Mucosa of descending colon (tissue), 3 donors: ENCODE measurements around the gene MYLIP. TPM values are rescaled to one million over a fixed set of nuclear protein-coding genes. Genes with fewer than 3 reads are reported as not detected.

Experiments
- ATAC-seq: fragments of 200-7000 bp; cut with Tn5 transposase; one replicate; pipeline ENCODE4 v1.9.1; 2020; ENCODE audit warnings: mild to moderate bottlenecking, moderate library complexity
- DNase-seq, 3 donors: peaks; one replicate each; pipeline ENCODE4 v3.0.0-alpha.2; 2020
- H3K36me3 ChIP-seq: fragments of 200-600 bp; one replicate; pipeline ENCODE4 v1.8.0; 2021; ENCODE audit warnings: low read depth, mild to moderate bottlenecking
- H3K4me1 ChIP-seq: fragments of 200-600 bp; one replicate; pipeline ENCODE4 v1.8.0; 2021; ENCODE audit warnings: low read depth, mild to moderate bottlenecking
- H3K4me3 ChIP-seq: fragments of 200-600 bp; one replicate; pipeline ENCODE4 v1.8.0; 2021; ENCODE audit warnings: mild to moderate bottlenecking
- H3K9me3 ChIP-seq: fragments of 200-600 bp; one replicate; pipeline ENCODE4 v1.8.0; 2021; ENCODE audit warnings: mild to moderate bottlenecking
- intact Hi-C, 2 donors: fragments of 100-400 bp; cut with DNase I in 1 of 2; cut with micrococcal nuclease in 1 of 2; formaldehyde crosslinking; loops; one replicate each; pipeline versions ENCODE4 v1.11.0 to v1.11.1; 2022; cut with DNase I, micrococcal nuclease
- microRNA-seq: library from miRNA; unstranded; fragments of <30 nt; microRNA quantifications from one replicate; pipeline ENCODE4, GENCODE V29; 2019
- total RNA-seq, 3 donors: library from RNA; stranded (reverse); fragmentation: NEBNext Ultra II Directional in 2 of 3; extraction: Animal tissue kit (Norgen Biotek cat#: 25700) in 2 of 3; gene quantifications; one replicate each; pipeline versions ENCODE4 v1.2.1 to v1.2.4, GENCODE V29; 2021 to 2023
- TF ChIP-seq, protein P1 (sequence below): fragments of 200-600 bp; IDR thresholded peaks from one replicate; pipeline ENCODE4 v1.8.0; 2022; ENCODE audit warnings: antibody characterized with exemption, mild to moderate bottlenecking
- donor health status: DM: no; HTN: no; CAD: no; lungs with moderate emphysema.
- donor health status: DM: no; HTN: no; CAD: no.
- donor health status: DM: no; HTN: yes; CAD: no.

MYLIP gene
- total RNA-seq, 3 donors from 2014 or later: 22.7 to 64.4 (median 40.3) TPM

DNA sequence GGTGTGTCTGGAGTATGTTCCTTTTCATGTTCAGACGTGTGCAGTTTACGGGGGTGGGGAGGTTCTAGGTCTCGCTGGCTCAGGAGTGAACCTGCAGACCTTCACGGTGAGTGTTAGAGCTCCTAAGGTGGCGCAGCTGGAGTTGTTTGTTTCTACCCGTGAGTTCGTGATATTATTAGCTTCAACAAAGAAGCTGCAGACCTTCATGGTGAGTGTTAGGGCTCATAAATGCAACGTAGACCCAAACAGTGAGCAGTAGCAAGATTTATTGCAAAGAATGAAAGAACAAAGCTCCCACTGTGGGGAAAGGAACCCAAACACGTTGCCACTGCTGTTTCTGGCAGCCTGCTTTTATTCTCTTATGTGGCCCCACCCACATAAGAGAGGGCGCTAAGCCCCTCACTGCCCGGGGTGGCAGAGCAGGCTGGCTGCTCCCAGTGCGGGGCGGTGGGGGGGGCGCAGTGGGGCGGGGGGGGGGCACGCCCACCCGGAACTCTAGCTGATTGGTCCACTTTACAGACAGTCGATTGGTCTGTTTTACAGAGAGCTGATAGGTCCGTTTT lies 68.2 kb downstream of the MYLIP start:
- Histone ChIP-seq H3K4me1 (no peaks in the 10 kb centered on the region), H3K9me3 (no peaks in the 10 kb centered on the region), H3K4me3 (no peak overlapping the region), H3K36me3 (no peaks in the 10 kb centered on the region)
- intact Hi-C loops: no loop called here
- ATAC-seq (no peak), DNase-seq (no peak)
- TF ChIP-seq, protein P1, sequence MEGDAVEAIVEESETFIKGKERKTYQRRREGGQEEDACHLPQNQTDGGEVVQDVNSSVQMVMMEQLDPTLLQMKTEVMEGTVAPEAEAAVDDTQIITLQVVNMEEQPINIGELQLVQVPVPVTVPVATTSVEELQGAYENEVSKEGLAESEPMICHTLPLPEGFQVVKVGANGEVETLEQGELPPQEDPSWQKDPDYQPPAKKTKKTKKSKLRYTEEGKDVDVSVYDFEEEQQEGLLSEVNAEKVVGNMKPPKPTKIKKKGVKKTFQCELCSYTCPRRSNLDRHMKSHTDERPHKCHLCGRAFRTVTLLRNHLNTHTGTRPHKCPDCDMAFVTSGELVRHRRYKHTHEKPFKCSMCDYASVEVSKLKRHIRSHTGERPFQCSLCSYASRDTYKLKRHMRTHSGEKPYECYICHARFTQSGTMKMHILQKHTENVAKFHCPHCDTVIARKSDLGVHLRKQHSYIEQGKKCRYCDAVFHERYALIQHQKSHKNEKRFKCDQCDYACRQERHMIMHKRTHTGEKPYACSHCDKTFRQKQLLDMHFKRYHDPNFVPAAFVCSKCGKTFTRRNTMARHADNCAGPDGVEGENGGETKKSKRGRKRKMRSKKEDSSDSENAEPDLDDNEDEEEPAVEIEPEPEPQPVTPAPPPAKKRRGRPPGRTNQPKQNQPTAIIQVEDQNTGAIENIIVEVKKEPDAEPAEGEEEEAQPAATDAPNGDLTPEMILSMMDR: no peak

Small RNAs within 50 kb of the gene (microRNA-seq; reads per million reads assigned to microRNA genes)
- gene MIR4639: not detected

Other genes starting within 250 kb of the MYLIP start
- gene GMPR, start 109.5 kb downstream of the MYLIP start, total RNA-seq: 1 to 10 TPM; 2.0 to 9.2 (median 3.9) TPM